Tibial nerve (tissue), 4 donors: ENCODE measurements around the gene GRM8.

Source experiments
- EP300 ChIP-seq, 2 donors: sonication (generic); formaldehyde crosslinking; IDR thresholded peaks; one replicate each; pipeline ENCODE4 v1.6.1; 2017; ENCODE audit warnings: antibody characterized with exemption in 2 of 2, mild to moderate bottlenecking in 1 of 2
- POLR2A ChIP-seq, 2 donors: fragments of 450-650 bp; IDR thresholded peaks; one replicate each; pipeline ENCODE4 v1.6.1; 2017; ENCODE audit warnings: antibody characterized with exemption in 2 of 2, mild to moderate bottlenecking in 2 of 2, moderate library complexity in 2 of 2
- TF ChIP-seq, protein P1 (sequence below), 5 experiments: fragments of 200-600 bp in 3 of 5; fragments of 450-650 bp in 2 of 5; sonication (generic) in 3 of 5; IDR thresholded peaks; one replicate each; pipeline ENCODE4 v1.5.1; 2016 to 2019; ENCODE audit warnings: antibody characterized with exemption in 5 of 5, mild to moderate bottlenecking in 3 of 5, moderate library complexity in 2 of 5

DNA sequence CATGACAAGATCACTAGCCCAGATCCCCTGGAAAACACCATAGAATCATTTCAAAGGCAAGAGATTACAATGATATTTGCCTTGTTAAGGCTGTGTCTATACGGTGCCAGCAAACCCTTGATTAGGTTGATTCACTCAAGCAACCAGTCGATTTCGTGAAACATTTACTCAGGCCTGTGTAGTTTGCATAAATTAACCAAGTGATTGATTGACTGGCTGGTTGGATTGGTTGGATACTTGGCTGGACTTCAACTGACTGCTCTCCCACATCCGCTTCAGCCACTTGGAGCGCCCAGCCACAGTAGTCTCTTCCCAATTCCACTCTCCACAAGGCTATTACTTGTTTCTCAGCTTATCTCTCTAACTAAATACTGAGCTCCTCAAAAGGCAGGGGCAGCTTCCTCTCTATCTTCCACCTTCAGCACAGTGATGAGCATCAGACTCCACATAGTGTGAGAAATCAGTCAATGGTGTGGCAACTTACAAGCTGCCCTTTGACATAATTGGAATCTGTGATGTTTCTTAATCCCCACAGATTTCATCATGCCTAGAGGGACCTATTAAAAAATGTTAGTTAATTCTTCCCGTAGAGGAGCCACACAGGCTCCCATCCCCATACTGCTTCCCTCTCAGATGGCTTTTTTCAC is 217.4 kb downstream of the GRM8 start:
- TF ChIP-seq POLR2A (IDR thresholded peaks at IDR 0.05) (no peak), EP300 (IDR thresholded peaks at IDR 0.05) (no peak)
- TF ChIP-seq, protein P1, sequence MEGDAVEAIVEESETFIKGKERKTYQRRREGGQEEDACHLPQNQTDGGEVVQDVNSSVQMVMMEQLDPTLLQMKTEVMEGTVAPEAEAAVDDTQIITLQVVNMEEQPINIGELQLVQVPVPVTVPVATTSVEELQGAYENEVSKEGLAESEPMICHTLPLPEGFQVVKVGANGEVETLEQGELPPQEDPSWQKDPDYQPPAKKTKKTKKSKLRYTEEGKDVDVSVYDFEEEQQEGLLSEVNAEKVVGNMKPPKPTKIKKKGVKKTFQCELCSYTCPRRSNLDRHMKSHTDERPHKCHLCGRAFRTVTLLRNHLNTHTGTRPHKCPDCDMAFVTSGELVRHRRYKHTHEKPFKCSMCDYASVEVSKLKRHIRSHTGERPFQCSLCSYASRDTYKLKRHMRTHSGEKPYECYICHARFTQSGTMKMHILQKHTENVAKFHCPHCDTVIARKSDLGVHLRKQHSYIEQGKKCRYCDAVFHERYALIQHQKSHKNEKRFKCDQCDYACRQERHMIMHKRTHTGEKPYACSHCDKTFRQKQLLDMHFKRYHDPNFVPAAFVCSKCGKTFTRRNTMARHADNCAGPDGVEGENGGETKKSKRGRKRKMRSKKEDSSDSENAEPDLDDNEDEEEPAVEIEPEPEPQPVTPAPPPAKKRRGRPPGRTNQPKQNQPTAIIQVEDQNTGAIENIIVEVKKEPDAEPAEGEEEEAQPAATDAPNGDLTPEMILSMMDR (IDR thresholded peaks at IDR 0.05), result no peak
